ENCODE measurements around the gene THTPA.

Gene THTPA

GRCh38 chr14:23567186-23568020 is 11.3 kb downstream of the THTPA start, which contains the start of gene AP1G2:
AP1G2 (minus strand) TSS chr14:23567791; CDS start chr14:23567314, 477 bp downstream.
- peak; percentile 69 to 78 (median 74) for DNase-seq (ENCODE audit: low read depth in 2 of 3, low spot score in 2 of 3)

GRCh38 chr14:23568021-23568599 is 12.0 kb downstream of the THTPA start:
- no peak for DNase-seq (ENCODE audit: low read depth in 2 of 3, low spot score in 2 of 3)

GRCh38 chr14:23568600-23569331 is 12.7 kb downstream of the THTPA start:
- DNase-seq (ENCODE audit: low read depth in 2 of 3, low spot score in 2 of 3) = no peak

- DNase-seq (ENCODE audit: low read depth in 2 of 3, low spot score in 2 of 3) = no peak
Measured at GRCh38 chr14:23569443-23570151, 13.5 kb downstream of the THTPA start.

- no peak for DNase-seq (ENCODE audit: low read depth in 2 of 3, low spot score in 2 of 3)
Measured at GRCh38 chr14:23570806-23571483, 14.9 kb downstream of the THTPA start.

GRCh38 chr14:23571701-23572523 is 15.8 kb downstream of the THTPA start:
- DNase-seq (ENCODE audit: low read depth in 2 of 3, low spot score in 2 of 3) = no peak

- DNase-seq (ENCODE audit: low read depth in 2 of 3, low spot score in 2 of 3) = no peak
Measured at GRCh38 chr14:23572524-23572828, 16.4 kb downstream of the THTPA start.

- DNase-seq (ENCODE audit: low read depth in 2 of 3, low spot score in 2 of 3) = no peak
Measured at GRCh38 chr14:23572836-23573235, 16.8 kb downstream of the THTPA start.

- DNase-seq (ENCODE audit: low read depth in 2 of 3, low spot score in 2 of 3) = no peak
Measured at GRCh38 chr14:23573384-23574015, 17.4 kb downstream of the THTPA start.

GRCh38 chr14:23577004-23577681 is 21.1 kb downstream of the THTPA start:
- no peak for DNase-seq (ENCODE audit: low read depth in 2 of 3, low spot score in 2 of 3)

GRCh38 chr14:23577710-23578392 is 21.8 kb downstream of the THTPA start:
- no peak for DNase-seq (ENCODE audit: low read depth in 2 of 3, low spot score in 2 of 3)

- DNase-seq (ENCODE audit: low read depth in 2 of 3, low spot score in 2 of 3) = no peak
Measured at GRCh38 chr14:23578560-23579310, 22.7 kb downstream of the THTPA start, which contains the start of gene JPH4. JPH4 (minus strand) TSS chr14:23578790; CDS start chr14:23577453, 1,337 bp downstream.

GRCh38 chr14:23579311-23579630 is 23.2 kb downstream of the THTPA start:
- no peak for DNase-seq (ENCODE audit: low read depth in 2 of 3, low spot score in 2 of 3)

- DNase-seq (ENCODE audit: low read depth in 2 of 3, low spot score in 2 of 3) = no peak
Measured at GRCh38 chr14:23579739-23580138, 23.7 kb downstream of the THTPA start.

- DNase-seq (ENCODE audit: low read depth in 2 of 3, low spot score in 2 of 3) = no peak
Measured at GRCh38 chr14:23580152-23580926, 24.3 kb downstream of the THTPA start.

GRCh38 chr14:23580948-23581281 is 24.8 kb downstream of the THTPA start:
- no peak for DNase-seq (ENCODE audit: low read depth in 2 of 3, low spot score in 2 of 3)

All from activated CD8-positive, alpha-beta memory T cell treated with anti-CD3 and anti-CD28 coated beads for 48 hours (primary cell).